ENCODE results near the gene MEGF9.

Gene MEGF9

GRCh38 chr9:120659676-120660075 is 54.6 kb downstream of the MEGF9 start:
- no peak overlapping the region for H3K4me3 ChIP-seq (ENCODE audit: low read length in 2 of 2)
- H3K4me1 ChIP-seq (ENCODE audit: control insufficient read depth, insufficient read depth, low read length) = no peaks in the 10 kb centered on the region
- no peak overlapping the region for H3K9ac ChIP-seq (ENCODE audit: low read length in 2 of 2)

DNA sequence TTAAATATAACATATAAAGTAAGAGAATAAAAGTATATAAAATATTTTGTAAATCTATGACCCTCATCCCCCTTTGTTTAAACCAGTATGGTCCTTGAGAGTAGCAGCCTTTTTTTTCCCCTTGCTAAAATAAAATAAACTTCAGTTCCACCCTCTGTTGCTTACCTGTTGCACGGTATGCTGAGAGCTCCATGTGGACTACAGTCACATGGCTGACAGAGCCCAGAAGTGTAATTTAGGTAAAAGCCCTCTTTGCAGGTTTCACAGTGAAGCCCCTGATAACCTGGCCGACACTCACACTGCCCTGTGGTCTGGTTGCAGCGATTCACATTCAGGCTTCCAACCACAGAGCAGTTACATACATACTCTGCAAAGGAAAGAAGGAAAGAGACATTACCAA is 55.1 kb downstream of the MEGF9 start:
- Histone ChIP-seq H3K4me1 (ENCODE audit: control insufficient read depth, insufficient read depth, low read length) (no peaks in the 10 kb centered on the region), H3K27ac (ENCODE audit: low read length) (no peak overlapping the region), H3K9me3 (ENCODE audit: control insufficient read depth in 2 of 2, low read length in 2 of 2) (no peaks in the 10 kb centered on the region), H3K27me3 (ENCODE audit: control insufficient read depth in 1 of 2, insufficient read depth in 2 of 2, low read length in 2 of 2) (no peaks in the 10 kb centered on the region), H3K4me3 (ENCODE audit: low read length in 2 of 2) (no peak overlapping the region), H3K36me3 (ENCODE audit: control insufficient read depth in 2 of 2, insufficient read depth in 2 of 2, low read length in 2 of 2) (no peaks in the 10 kb centered on the region), H3K9ac (ENCODE audit: low read length in 2 of 2) (no peak overlapping the region)

More at GRCh38 chr9:120659676-120660075, 54.6 kb downstream of the MEGF9 start:
- H3K27me3 ChIP-seq (ENCODE audit: control insufficient read depth in 1 of 2, insufficient read depth in 2 of 2, low read length in 2 of 2) = no peaks in the 10 kb centered on the region
- H3K27ac ChIP-seq (ENCODE audit: low read length) = no peak overlapping the region
- H3K36me3 ChIP-seq (ENCODE audit: control insufficient read depth in 2 of 2, insufficient read depth in 2 of 2, low read length in 2 of 2) = no peaks in the 10 kb centered on the region
- no peaks in the 10 kb centered on the region for H3K9me3 ChIP-seq (ENCODE audit: control insufficient read depth in 2 of 2, low read length in 2 of 2)

- no peaks in the 10 kb centered on the region for H3K4me1 ChIP-seq (ENCODE audit: control insufficient read depth, insufficient read depth, low read length)
- no peaks in the 10 kb centered on the region for H3K9me3 ChIP-seq (ENCODE audit: control insufficient read depth in 2 of 2, low read length in 2 of 2)
- no peak overlapping the region for H3K4me3 ChIP-seq (ENCODE audit: low read length in 2 of 2)
- no peak overlapping the region for H3K9ac ChIP-seq (ENCODE audit: low read length in 2 of 2)
- no peak overlapping the region for H3K27ac ChIP-seq (ENCODE audit: low read length)
- no peaks in the 10 kb centered on the region for H3K27me3 ChIP-seq (ENCODE audit: control insufficient read depth in 1 of 2, insufficient read depth in 2 of 2, low read length in 2 of 2)
- no peaks in the 10 kb centered on the region for H3K36me3 ChIP-seq (ENCODE audit: control insufficient read depth in 2 of 2, insufficient read depth in 2 of 2, low read length in 2 of 2)
Measured at GRCh38 chr9:120655005-120655622, 59.2 kb downstream of the MEGF9 start.

- H3K4me1 ChIP-seq (ENCODE audit: control insufficient read depth, insufficient read depth, low read length) = no peaks in the 10 kb centered on the region
- H3K27me3 ChIP-seq (ENCODE audit: control insufficient read depth in 1 of 2, insufficient read depth in 2 of 2, low read length in 2 of 2) = no peaks in the 10 kb centered on the region
- H3K9me3 ChIP-seq (ENCODE audit: control insufficient read depth in 2 of 2, low read length in 2 of 2) = no peaks in the 10 kb centered on the region
- no peaks in the 10 kb centered on the region for H3K36me3 ChIP-seq (ENCODE audit: control insufficient read depth in 2 of 2, insufficient read depth in 2 of 2, low read length in 2 of 2)
- no peak overlapping the region for H3K4me3 ChIP-seq (ENCODE audit: low read length in 2 of 2)
- no peak overlapping the region for H3K27ac ChIP-seq (ENCODE audit: low read length)
- H3K9ac ChIP-seq (ENCODE audit: low read length in 2 of 2) = no peak overlapping the region
Measured at GRCh38 chr9:120654272-120654671, 60.0 kb downstream of the MEGF9 start.

GRCh38 chr9:120653762-120654161 is 60.5 kb downstream of the MEGF9 start:
- no peaks in the 10 kb centered on the region for H3K9me3 ChIP-seq (ENCODE audit: control insufficient read depth in 2 of 2, low read length in 2 of 2)
- H3K4me1 ChIP-seq (ENCODE audit: control insufficient read depth, insufficient read depth, low read length) = no peaks in the 10 kb centered on the region
- no peak overlapping the region for H3K4me3 ChIP-seq (ENCODE audit: low read length in 2 of 2)
- H3K36me3 ChIP-seq (ENCODE audit: control insufficient read depth in 2 of 2, insufficient read depth in 2 of 2, low read length in 2 of 2) = no peaks in the 10 kb centered on the region
- no peak overlapping the region for H3K27ac ChIP-seq (ENCODE audit: low read length)
- H3K27me3 ChIP-seq (ENCODE audit: control insufficient read depth in 1 of 2, insufficient read depth in 2 of 2, low read length in 2 of 2) = no peaks in the 10 kb centered on the region
- H3K9ac ChIP-seq (ENCODE audit: low read length in 2 of 2) = no peak overlapping the region

- H3K9me3 ChIP-seq (ENCODE audit: control insufficient read depth in 2 of 2, low read length in 2 of 2) = no peaks in the 10 kb centered on the region
- no peak overlapping the region for H3K27ac ChIP-seq (ENCODE audit: low read length)
- no peaks in the 10 kb centered on the region for H3K36me3 ChIP-seq (ENCODE audit: control insufficient read depth in 2 of 2, insufficient read depth in 2 of 2, low read length in 2 of 2)
- H3K9ac ChIP-seq (ENCODE audit: low read length in 2 of 2) = no peak overlapping the region
- H3K27me3 ChIP-seq (ENCODE audit: control insufficient read depth in 1 of 2, insufficient read depth in 2 of 2, low read length in 2 of 2) = no peaks in the 10 kb centered on the region
- H3K4me1 ChIP-seq (ENCODE audit: control insufficient read depth, insufficient read depth, low read length) = no peaks in the 10 kb centered on the region
- H3K4me3 ChIP-seq (ENCODE audit: low read length in 2 of 2) = no peak overlapping the region
Measured at GRCh38 chr9:120652934-120653333, 61.3 kb downstream of the MEGF9 start.

DNA sequence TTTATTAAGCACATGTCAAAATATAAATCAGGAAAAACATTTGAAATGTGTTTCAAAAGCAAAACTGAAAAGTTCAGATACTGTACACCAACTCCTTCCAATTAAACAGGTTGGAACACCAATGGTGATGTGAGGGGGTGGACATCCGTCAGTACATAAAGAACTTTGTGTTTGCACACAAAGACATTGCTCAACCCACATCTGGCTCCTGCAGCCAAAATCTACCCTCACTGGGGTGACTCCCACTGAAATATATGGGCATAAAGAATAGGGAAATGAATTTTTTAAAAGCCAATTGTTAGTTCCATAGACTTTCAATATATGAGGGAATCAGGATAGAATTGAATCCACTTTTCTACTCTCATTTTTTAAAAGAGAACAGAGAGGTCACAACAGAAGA is 63.9 kb downstream of the MEGF9 start:
- Histone ChIP-seq H3K9ac (ENCODE audit: low read length in 2 of 2) (no peak overlapping the region), H3K36me3 (ENCODE audit: control insufficient read depth in 2 of 2, insufficient read depth in 2 of 2, low read length in 2 of 2) (no peaks in the 10 kb centered on the region), H3K9me3 (ENCODE audit: control insufficient read depth in 2 of 2, low read length in 2 of 2) (no peaks in the 10 kb centered on the region), H3K27me3 (ENCODE audit: control insufficient read depth in 1 of 2, insufficient read depth in 2 of 2, low read length in 2 of 2) (no peaks in the 10 kb centered on the region), H3K4me1 (ENCODE audit: control insufficient read depth, insufficient read depth, low read length) (no peaks in the 10 kb centered on the region), H3K4me3 (ENCODE audit: low read length in 2 of 2) (no peak overlapping the region), H3K27ac (ENCODE audit: low read length) (no peak overlapping the region)

- H3K27ac ChIP-seq (ENCODE audit: low read length) = no peak overlapping the region
- H3K4me1 ChIP-seq (ENCODE audit: control insufficient read depth, insufficient read depth, low read length) = no peaks in the 10 kb centered on the region
- H3K27me3 ChIP-seq (ENCODE audit: control insufficient read depth in 1 of 2, insufficient read depth in 2 of 2, low read length in 2 of 2) = no peaks in the 10 kb centered on the region
- no peak overlapping the region for H3K9ac ChIP-seq (ENCODE audit: low read length in 2 of 2)
- H3K4me3 ChIP-seq (ENCODE audit: low read length in 2 of 2) = no peak overlapping the region
- no peaks in the 10 kb centered on the region for H3K36me3 ChIP-seq (ENCODE audit: control insufficient read depth in 2 of 2, insufficient read depth in 2 of 2, low read length in 2 of 2)
- no peaks in the 10 kb centered on the region for H3K9me3 ChIP-seq (ENCODE audit: control insufficient read depth in 2 of 2, low read length in 2 of 2)
Measured at GRCh38 chr9:120648581-120649197, 65.6 kb downstream of the MEGF9 start.

DNA sequence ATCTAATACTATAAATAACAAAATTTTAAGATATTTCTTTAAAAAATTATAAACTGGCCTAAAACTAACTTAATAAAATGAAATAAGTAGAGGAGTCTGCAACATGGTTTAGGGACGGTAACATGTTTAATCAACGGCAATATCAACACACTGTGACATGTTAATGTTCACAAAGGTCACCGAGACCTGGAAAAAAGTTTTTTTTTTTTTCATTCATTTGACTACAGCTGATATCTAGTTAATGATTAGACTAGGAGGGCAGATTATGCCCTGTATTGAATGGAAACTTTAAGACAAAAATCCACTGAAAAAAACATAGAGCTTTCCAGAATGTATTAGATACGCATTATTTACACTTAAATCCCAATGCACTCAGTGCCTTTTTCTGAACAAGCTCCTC is 67.3 kb downstream of the MEGF9 start:
- Histone ChIP-seq H3K9me3 (ENCODE audit: control insufficient read depth in 2 of 2, low read length in 2 of 2) (no peaks in the 10 kb centered on the region), H3K36me3 (ENCODE audit: control insufficient read depth in 2 of 2, insufficient read depth in 2 of 2, low read length in 2 of 2) (no peaks in the 10 kb centered on the region), H3K9ac (ENCODE audit: low read length in 2 of 2) (no peak overlapping the region), H3K27ac (ENCODE audit: low read length) (no peak overlapping the region), H3K27me3 (ENCODE audit: control insufficient read depth in 1 of 2, insufficient read depth in 2 of 2, low read length in 2 of 2) (no peaks in the 10 kb centered on the region), H3K4me3 (ENCODE audit: low read length in 2 of 2) (no peak overlapping the region), H3K4me1 (ENCODE audit: control insufficient read depth, insufficient read depth, low read length) (no peaks in the 10 kb centered on the region)

GRCh38 chr9:120645760-120646159 is 68.5 kb downstream of the MEGF9 start:
- Histone ChIP-seq H3K4me1 (ENCODE audit: control insufficient read depth, insufficient read depth, low read length) (no peaks in the 10 kb centered on the region), H3K9ac (ENCODE audit: low read length in 2 of 2) (no peak overlapping the region), H3K9me3 (ENCODE audit: control insufficient read depth in 2 of 2, low read length in 2 of 2) (no peaks in the 10 kb centered on the region), H3K36me3 (ENCODE audit: control insufficient read depth in 2 of 2, insufficient read depth in 2 of 2, low read length in 2 of 2) (no peaks in the 10 kb centered on the region), H3K4me3 (ENCODE audit: low read length in 2 of 2) (no peak overlapping the region), H3K27me3 (ENCODE audit: control insufficient read depth in 1 of 2, insufficient read depth in 2 of 2, low read length in 2 of 2) (no peaks in the 10 kb centered on the region), H3K27ac (ENCODE audit: low read length) (no peak overlapping the region)

GRCh38 chr9:120643061-120643460 is 71.2 kb downstream of the MEGF9 start:
- H3K9ac ChIP-seq (ENCODE audit: low read length in 2 of 2) = no peak overlapping the region
- H3K27me3 ChIP-seq (ENCODE audit: control insufficient read depth in 1 of 2, insufficient read depth in 2 of 2, low read length in 2 of 2) = no peaks in the 10 kb centered on the region
- H3K9me3 ChIP-seq (ENCODE audit: control insufficient read depth in 2 of 2, low read length in 2 of 2) = no peaks in the 10 kb centered on the region
- no peaks in the 10 kb centered on the region for H3K36me3 ChIP-seq (ENCODE audit: control insufficient read depth in 2 of 2, insufficient read depth in 2 of 2, low read length in 2 of 2)
- no peaks in the 10 kb centered on the region for H3K4me1 ChIP-seq (ENCODE audit: control insufficient read depth, insufficient read depth, low read length)
- H3K27ac ChIP-seq (ENCODE audit: low read length) = no peak overlapping the region
- H3K4me3 ChIP-seq (ENCODE audit: low read length in 2 of 2) = no peak overlapping the region

Data from stomach smooth muscle (tissue), 2 donors.